Anterior cingulate cortex (tissue), 58 donors: ENCODE data around the gene TAOK1.
"Not testable (repeated sequence)": the region's sequence is repeated elsewhere in the genome, so short reads cannot be mapped to it uniquely, and the experiment has no call there.

Experiments used
- DNase-seq, 58 donors: peaks; one replicate each; lab custom pipeline; 2025; lab: John Stamatoyannopoulos, UW

TAOK1 gene

GRCh38 chr17:29389982-29390850 is at the start of gene TAOK1:
Gene TAOK1 (plus strand): TSS chr17:29390363. CDS start chr17:29451549, 61,186 bp downstream.
- DNase-seq = peak; percentile 72 to 99 (median 97)

GRCh38 chr17:29341726-29342125 is 48.4 kb upstream of the TAOK1 start:
- DNase-seq = no peak

- no peak for DNase-seq
These were observed 47.9 kb upstream of the TAOK1 start for GRCh38 chr17:29342158-29342765.

GRCh38 chr17:29344201-29344856 is 45.8 kb upstream of the TAOK1 start:
- DNase-seq = no peak

- no peak for DNase-seq
These were observed 45.1 kb upstream of the TAOK1 start for GRCh38 chr17:29345066-29345465.

GRCh38 chr17:29345470-29345869 is 44.7 kb upstream of the TAOK1 start:
- not testable (repeated sequence) for DNase-seq

GRCh38 chr17:29346462-29346861 is 43.7 kb upstream of the TAOK1 start:
- DNase-seq = no peak

- no peak for DNase-seq
These were observed 42.1 kb upstream of the TAOK1 start for GRCh38 chr17:29347831-29348629.

- DNase-seq = no peak
These were observed 40.8 kb upstream of the TAOK1 start for GRCh38 chr17:29349409-29349808.

GRCh38 chr17:29352146-29352545 is 38.0 kb upstream of the TAOK1 start:
- no peak for DNase-seq

- DNase-seq = no peak
These were observed 32.9 kb upstream of the TAOK1 start for GRCh38 chr17:29357232-29357631.

- no peak for DNase-seq
These were observed 32.3 kb upstream of the TAOK1 start for GRCh38 chr17:29357821-29358232.

GRCh38 chr17:29358416-29358815 is 31.7 kb upstream of the TAOK1 start:
- no peak for DNase-seq

GRCh38 chr17:29359777-29360176 is 30.4 kb upstream of the TAOK1 start:
- DNase-seq = no peak

GRCh38 chr17:29363716-29364115 is 26.4 kb upstream of the TAOK1 start:
- no peak for DNase-seq

GRCh38 chr17:29364691-29365090 is 25.5 kb upstream of the TAOK1 start:
- no peak for DNase-seq

GRCh38 chr17:29368161-29368560 is 22.0 kb upstream of the TAOK1 start:
- no peak for DNase-seq

- no peak for DNase-seq
These were observed 21.2 kb upstream of the TAOK1 start for GRCh38 chr17:29368926-29369325.

GRCh38 chr17:29369831-29370735 is 20.1 kb upstream of the TAOK1 start:
- DNase-seq = peak in 45 of 58 donors; percentile 2 to 69 (median 37)
